Mesendoderm (in vitro differentiated cells): ENCODE measurements around the gene PCDHB10.
"Not testable (repeated sequence)": the region's sequence is repeated elsewhere in the genome, so short reads cannot be mapped to it uniquely, and the experiment has no call there.

Experiments used
- DNase-seq: peaks from one replicate; pipeline ENCODE4 v3.0.0; 2013
- H2AK5ac ChIP-seq: 2 replicates; pipeline ENCODE4 v1.6.1; 2013; ENCODE audit warnings: low read length, inconsistent platforms
- H2BK120ac ChIP-seq: 2 replicates; pipeline ENCODE4 v1.6.1; 2013; ENCODE audit warnings: low read depth, mild to moderate bottlenecking, low read length, moderate library complexity, mixed read lengths
- H2BK15ac ChIP-seq: replicated peaks from 2 replicates; pipeline ENCODE4 v1.6.1; 2013; ENCODE audit warnings: low read depth, mild to moderate bottlenecking, moderate library complexity
- H2BK5ac ChIP-seq: 2 replicates; pipeline ENCODE4 v1.6.1; 2013; ENCODE audit warnings: low read length, inconsistent platforms
- H3K18ac ChIP-seq: 2 replicates; pipeline ENCODE4 v1.6.1; 2013; ENCODE audit warnings: mild to moderate bottlenecking, low read length, mixed read lengths
- H3K23ac ChIP-seq: one replicate; pipeline ENCODE4 v1.6.1; 2013; ENCODE audit warnings: low read length
- H3K27ac ChIP-seq: 2 replicates; pipeline ENCODE4 v1.5.1; 2013; ENCODE audit warnings: low read depth, mild to moderate bottlenecking, inconsistent platforms, low read length, moderate library complexity
- H3K27me3 ChIP-seq: 2 replicates; pipeline ENCODE4 v1.6.1; 2013; ENCODE audit warnings: low read length, control low read depth, mild to moderate bottlenecking, inconsistent platforms; ENCODE audit not compliant: insufficient read depth, poor library complexity
- H3K36me3 ChIP-seq: 2 replicates; pipeline ENCODE4 v1.6.1; 2013; ENCODE audit warnings: low read length, inconsistent platforms; ENCODE audit not compliant: control insufficient read depth, insufficient read depth
- H3K4ac ChIP-seq: one replicate; pipeline ENCODE4 v1.6.1; 2013; ENCODE audit warnings: low read depth, mild to moderate bottlenecking, low read length, moderate library complexity
- H3K4me1 ChIP-seq: 2 replicates; pipeline ENCODE4 v1.6.1; 2013; ENCODE audit warnings: low read depth, low read length, inconsistent platforms; ENCODE audit not compliant: control insufficient read depth
- H3K4me2 ChIP-seq: 2 replicates; pipeline ENCODE4 v1.6.1; 2013; ENCODE audit warnings: low read length
- H3K4me3 ChIP-seq: 2 replicates; pipeline ENCODE4 v1.5.1; 2013; ENCODE audit warnings: mild to moderate bottlenecking, low read length
- H3K56ac ChIP-seq: one replicate; pipeline ENCODE4 v1.6.1; 2013; ENCODE audit warnings: low read length
- H3K79me1 ChIP-seq: 2 replicates; pipeline ENCODE4 v1.6.1; 2013; ENCODE audit warnings: low read length, inconsistent platforms
- H3K79me2 ChIP-seq: 2 replicates; pipeline ENCODE4 v1.6.1; 2013; ENCODE audit warnings: mild to moderate bottlenecking, low read length; ENCODE audit not compliant: control insufficient read depth, insufficient read depth
- H3K9ac ChIP-seq: 2 replicates; pipeline ENCODE4 v1.6.1; 2013; ENCODE audit warnings: low read length, inconsistent platforms
- H4K5ac ChIP-seq: one replicate; pipeline ENCODE4 v1.6.1; 2013; ENCODE audit warnings: low read length
- H4K8ac ChIP-seq: one replicate; pipeline ENCODE4 v1.6.1; 2013; ENCODE audit warnings: low read depth, mild to moderate bottlenecking, control low read depth, low read length, moderate library complexity
- WGBS: extraction: QIAGEN DNeasy Blood & Tissue Kit; methylation state at CpG from one replicate; pipeline ENCODE4 v1.1.7; 2013; ENCODE audit warnings: low lambda C conversion rate, missing lambda C conversion rate; ENCODE audit not compliant: insufficient coverage; ENCODE audit errors: extremely low coverage; 5-methylcytosine and 5-hydroxymethylcytosine counted together

Gene PCDHB10

DNA sequence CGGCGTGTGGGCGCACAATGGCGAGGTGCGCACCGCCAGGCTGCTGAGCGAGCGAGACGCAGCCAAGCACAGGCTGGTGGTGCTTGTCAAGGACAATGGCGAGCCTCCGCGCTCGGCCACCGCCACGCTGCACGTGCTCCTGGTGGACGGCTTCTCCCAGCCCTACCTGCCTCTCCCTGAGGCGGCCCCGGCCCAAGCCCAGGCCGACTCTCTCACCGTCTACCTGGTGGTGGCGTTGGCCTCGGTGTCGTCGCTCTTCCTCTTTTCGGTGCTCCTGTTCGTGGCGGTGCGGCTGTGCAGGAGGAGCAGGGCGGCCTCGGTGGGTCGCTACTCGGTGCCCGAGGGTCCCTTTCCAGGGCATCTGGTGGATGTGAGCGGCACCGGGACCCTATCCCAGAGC is 40.1 kb upstream of the PCDHB10 start:
- no CpG with 5 or more reads among the region's 36 CpGs for WGBS
- not testable (repeated sequence) for H3K4me3 ChIP-seq

DNA sequence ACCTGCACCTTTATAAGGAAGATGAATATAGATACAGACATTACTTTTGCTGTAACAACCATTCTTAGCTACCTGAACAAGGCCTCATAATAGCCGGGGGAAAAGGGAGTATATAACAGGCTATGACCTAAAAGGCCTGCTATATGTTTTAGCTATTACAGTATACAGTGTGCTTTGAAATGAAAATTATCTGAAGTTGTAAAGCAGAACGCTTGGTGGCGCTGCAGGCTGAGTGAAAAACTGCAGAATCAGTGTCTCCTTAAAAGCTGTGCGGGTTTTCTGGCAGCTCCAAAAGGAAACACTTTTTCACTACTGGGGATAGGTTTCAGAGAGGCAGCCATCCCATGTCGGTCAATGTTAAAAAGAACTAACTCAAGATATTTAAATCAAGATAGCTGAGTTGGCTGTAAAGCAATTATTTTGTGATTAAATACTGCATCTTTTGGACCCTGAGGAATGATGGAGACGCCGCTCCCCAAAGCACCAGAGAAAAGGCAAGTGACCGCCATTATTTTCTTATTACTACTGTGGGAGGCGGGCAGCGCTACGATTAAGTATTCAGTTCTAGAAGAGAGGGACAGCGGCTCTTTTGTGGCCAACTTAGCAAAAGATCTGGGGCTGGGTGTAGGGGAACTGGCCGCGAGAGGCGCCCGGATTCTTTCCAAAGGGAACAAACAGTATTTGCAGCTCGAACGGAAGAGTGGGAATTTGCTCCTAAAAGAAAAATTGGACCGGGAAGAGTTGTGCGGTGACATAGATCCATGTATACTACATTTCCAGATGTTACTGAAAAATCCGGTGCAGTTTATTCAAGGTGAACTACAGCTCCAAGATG is 36.4 kb upstream of the PCDHB10 start:
- H3K4me3 ChIP-seq, result no peak overlapping the region
- no peaks in the 10 kb centered on the region for H3K27me3 ChIP-seq
- no peaks in the 10 kb centered on the region for H3K36me3 ChIP-seq
- no peak overlapping the region for H3K18ac ChIP-seq
- H3K4ac ChIP-seq, result no peak overlapping the region
- H3K23ac ChIP-seq, result no peak overlapping the region
- H3K79me2 ChIP-seq, result no peaks in the 10 kb centered on the region
- H3K56ac ChIP-seq, result no peak overlapping the region
- DNase-seq, result peak; percentile 57
- no peak overlapping the region for H4K8ac ChIP-seq
- no peak overlapping the region for H3K4me2 ChIP-seq
- no peak overlapping the region for H3K27ac ChIP-seq
- H3K79me1 ChIP-seq, result no peaks in the 10 kb centered on the region
- H3K4me1 ChIP-seq, result no peaks in the 10 kb centered on the region
- H2BK15ac ChIP-seq, result no peak overlapping the region
- H2BK120ac ChIP-seq, result no peak overlapping the region
- no peak overlapping the region for H2AK5ac ChIP-seq
- H3K9ac ChIP-seq, result no peak overlapping the region
- no CpG with 5 or more reads among the region's 21 CpGs for WGBS
- H2BK5ac ChIP-seq, result no peak overlapping the region
- H4K5ac ChIP-seq, result no peak overlapping the region

More for the DNA sequence above, 40.1 kb upstream of the PCDHB10 start:
- H3K4ac ChIP-seq, H3K27me3 ChIP-seq, H4K5ac ChIP-seq, H3K36me3 ChIP-seq, H3K4me2 ChIP-seq, H3K79me2 ChIP-seq, H2AK5ac ChIP-seq, DNase-seq, H2BK15ac ChIP-seq, H3K56ac ChIP-seq, H3K9ac ChIP-seq, H3K18ac ChIP-seq, H3K27ac ChIP-seq, H4K8ac ChIP-seq, H2BK120ac ChIP-seq, H3K4me1 ChIP-seq, H3K23ac ChIP-seq, H2BK5ac ChIP-seq, H3K79me1 ChIP-seq: not testable (repeated sequence)

DNA sequence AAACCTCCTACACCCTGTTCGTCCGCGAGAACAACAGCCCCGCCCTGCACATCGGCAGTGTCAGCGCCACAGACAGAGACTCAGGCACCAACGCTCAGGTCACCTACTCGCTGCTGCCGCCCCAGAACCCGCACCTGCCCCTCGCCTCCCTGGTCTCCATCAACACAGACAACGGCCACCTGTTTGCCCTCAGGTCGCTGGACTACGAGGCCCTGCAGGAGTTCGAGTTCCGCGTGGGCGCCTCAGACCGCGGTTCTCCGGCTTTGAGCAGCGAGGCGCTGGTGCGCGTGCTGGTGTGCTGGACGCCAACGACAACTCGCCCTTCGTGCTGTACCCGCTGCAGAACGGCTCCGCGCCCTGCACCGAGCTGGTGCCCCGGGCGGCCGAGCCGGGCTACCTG is 34.8 kb upstream of the PCDHB10 start:
- not testable (repeated sequence) for H3K27me3 ChIP-seq, H3K56ac ChIP-seq, H4K8ac ChIP-seq, H2BK15ac ChIP-seq, H3K27ac ChIP-seq, H3K4me3 ChIP-seq, H3K23ac ChIP-seq, H2BK120ac ChIP-seq, H3K36me3 ChIP-seq, H3K4me2 ChIP-seq, H3K18ac ChIP-seq, H3K9ac ChIP-seq, DNase-seq, H3K79me1 ChIP-seq, H4K5ac ChIP-seq, H3K4me1 ChIP-seq, H3K4ac ChIP-seq, H2BK5ac ChIP-seq, H3K79me2 ChIP-seq, H2AK5ac ChIP-seq
- no CpG with 5 or more reads among the region's 38 CpGs for WGBS

DNA sequence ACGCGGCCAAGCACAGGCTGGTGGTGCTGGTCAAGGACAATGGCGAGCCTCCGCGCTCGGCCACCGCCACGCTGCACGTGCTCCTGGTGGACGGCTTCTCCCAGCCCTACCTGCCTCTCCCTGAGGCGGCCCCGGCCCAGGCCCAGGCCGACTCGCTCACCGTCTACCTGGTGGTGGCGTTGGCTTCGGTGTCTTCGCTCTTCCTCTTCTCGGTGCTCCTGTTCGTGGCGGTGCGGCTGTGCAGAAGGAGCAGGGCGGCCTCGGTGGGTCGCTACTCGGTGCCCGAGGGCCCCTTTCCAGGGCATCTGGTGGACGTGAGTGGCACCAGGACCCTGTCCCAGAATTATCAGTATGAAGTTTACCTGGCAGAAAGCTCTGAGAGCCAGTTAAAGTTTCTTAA is 34.3 kb upstream of the PCDHB10 start:
- not testable (repeated sequence) for H2BK5ac ChIP-seq

DNA sequence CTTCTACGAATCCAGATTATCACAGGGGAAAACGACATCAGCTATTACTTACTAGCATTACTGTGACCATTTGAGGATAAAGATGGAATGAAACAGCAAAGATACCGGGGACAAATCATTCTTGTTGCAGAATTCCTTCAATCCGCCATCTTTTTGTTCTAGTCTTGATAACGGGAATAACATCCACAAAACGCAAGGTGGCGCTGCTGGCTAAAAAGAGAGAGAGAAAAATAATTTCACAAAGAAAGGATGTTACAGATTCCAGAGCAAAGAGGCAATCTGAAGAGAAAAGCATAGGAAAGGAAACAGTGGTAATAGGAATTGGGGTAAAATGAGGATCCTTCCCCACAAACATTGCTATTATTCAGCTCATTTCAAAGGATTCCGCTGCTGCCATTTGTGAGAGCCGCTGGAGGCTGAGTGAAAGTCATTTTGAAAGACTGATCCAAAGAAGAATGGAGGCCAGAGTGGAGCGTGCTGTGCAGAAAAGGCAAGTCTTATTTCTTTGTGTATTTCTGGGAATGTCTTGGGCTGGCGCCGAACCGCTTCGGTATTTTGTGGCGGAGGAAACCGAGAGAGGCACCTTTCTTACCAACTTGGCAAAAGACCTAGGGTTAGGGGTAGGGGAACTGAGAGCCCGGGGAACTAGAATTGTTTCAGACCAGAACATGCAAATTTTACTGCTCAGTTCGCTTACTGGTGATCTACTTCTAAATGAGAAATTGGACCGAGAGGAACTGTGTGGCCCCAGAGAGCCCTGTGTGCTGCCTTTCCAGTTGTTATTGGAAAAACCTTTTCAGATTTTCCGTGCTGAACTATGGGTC is 19.6 kb upstream of the PCDHB10 start, which contains the start of gene PCDHB7:
Gene PCDHB7 (plus strand): TSS at position 264 of the 824 bp plus-strand sequence. CDS start 192 bp downstream, at position 456.
- H3K23ac ChIP-seq, result no peak within 1 kb of the TSS
- H2BK15ac ChIP-seq, result no peak within 1 kb of the TSS
- H2BK120ac ChIP-seq, result no peak within 1 kb of the TSS
- no peak within 1 kb of the TSS for H2AK5ac ChIP-seq
- H3K27ac ChIP-seq, result no peak within 1 kb of the TSS
- no peak within 1 kb of the TSS for H3K18ac ChIP-seq
- no peaks in the 10 kb centered on the region for H3K79me2 ChIP-seq
- H3K27me3 ChIP-seq, result no peaks in the 10 kb centered on the region
- H4K5ac ChIP-seq, result no peak within 1 kb of the TSS
- no peak within 1 kb of the TSS for H3K4me3 ChIP-seq
- H3K4me1 ChIP-seq, result no peaks in the 10 kb centered on the region
- H3K4ac ChIP-seq, result no peak within 1 kb of the TSS
- no peak within 1 kb of the TSS for H3K56ac ChIP-seq
- H2BK5ac ChIP-seq, result no peak within 1 kb of the TSS
- H3K9ac ChIP-seq, result no peak within 1 kb of the TSS
- DNase-seq, result peak; percentile 66
- no peaks in the 10 kb centered on the region for H3K79me1 ChIP-seq
- H3K36me3 ChIP-seq, result no peaks in the 10 kb centered on the region
- H4K8ac ChIP-seq, result peak within 1 kb of the TSS; percentile 56
- H3K4me2 ChIP-seq, result no peak within 1 kb of the TSS
- no CpG with 5 or more reads among the region's 20 CpGs for WGBS

More for the DNA sequence above, 34.3 kb upstream of the PCDHB10 start:
- DNase-seq, H3K4ac ChIP-seq, H3K36me3 ChIP-seq, H3K79me1 ChIP-seq, H4K8ac ChIP-seq, H3K23ac ChIP-seq, H3K18ac ChIP-seq, H3K27me3 ChIP-seq, H3K79me2 ChIP-seq, H2BK15ac ChIP-seq, H3K4me1 ChIP-seq, H3K56ac ChIP-seq, H3K9ac ChIP-seq, H4K5ac ChIP-seq, H3K27ac ChIP-seq, H3K4me2 ChIP-seq, H2BK120ac ChIP-seq, H3K4me3 ChIP-seq, H2AK5ac ChIP-seq: not testable (repeated sequence)
- WGBS, result no CpG with 5 or more reads among the region's 28 CpGs
